SU-DHL-6 (cell line): ENCODE data around the gene NMNAT2.

Experiments used
- H2AFZ ChIP-seq: fragments of 200-600 bp; sonication (generic); 2 replicates; pipeline ENCODE4 v1.6.1; 2014; ENCODE audit warnings: low read depth, mild to moderate bottlenecking, moderate library complexity, mixed read lengths, antibody characterized with exemption, low read length; ENCODE audit not compliant: severe bottlenecking
- H3F3A ChIP-seq: fragments of 200-600 bp; shearing (Covaris generic); 2 replicates; pipeline ENCODE4 v1.6.0; 2016; ENCODE audit warnings: antibody characterized with exemption, mild to moderate bottlenecking; ENCODE audit not compliant: insufficient read depth
- H3K27ac ChIP-seq: fragments of 200-600 bp; sonication (generic); 2 replicates; pipeline ENCODE4 v1.5.1; 2016; ENCODE audit warnings: low read depth, mild to moderate bottlenecking, low read length, moderate library complexity, mixed read lengths
- H3K27me3 ChIP-seq: fragments of 200-600 bp; sonication (generic), shearing (Covaris generic); 2 replicates; pipeline ENCODE4 v1.6.0; 2014; ENCODE audit warnings: mild to moderate bottlenecking, low read length
- H3K36me3 ChIP-seq: fragments of 200-600 bp; sonication (generic); 2 replicates; pipeline ENCODE4 v1.6.1; 2014; ENCODE audit warnings: mild to moderate bottlenecking, low read length, mixed read lengths
- H3K4me2 ChIP-seq: fragments of 300-600, 200-600 bp; shearing (Covaris generic), sonication (generic); 2 replicates; pipeline ENCODE4 v1.6.0; 2014; ENCODE audit warnings: low read length, low read depth, mild to moderate bottlenecking; ENCODE audit not compliant: poor library complexity, severe bottlenecking
- H3K4me3 ChIP-seq: fragments of 200-600 bp; sonication (generic); 2 replicates; pipeline ENCODE4 v1.5.1; 2014; ENCODE audit warnings: antibody characterized with exemption, low read length, mild to moderate bottlenecking, mixed read lengths; ENCODE audit not compliant: insufficient read depth, poor library complexity, severe bottlenecking
- H3K79me2 ChIP-seq: fragments of 200-600 bp; sonication (generic); 2 replicates; pipeline ENCODE4 v1.6.1; 2014; ENCODE audit warnings: mild to moderate bottlenecking, low read length, moderate library complexity; ENCODE audit not compliant: insufficient read depth
- H3K9ac ChIP-seq: fragments of 200-600 bp; sonication (generic); 2 replicates; pipeline ENCODE4 v1.7.0; 2014; ENCODE audit warnings: mild to moderate bottlenecking, low read length
- H3K9me2 ChIP-seq: fragments of 200-600 bp; sonication (generic); replicated peaks from 2 replicates; pipeline ENCODE4 v1.6.1; 2014; ENCODE audit warnings: low read length; ENCODE audit not compliant: insufficient read depth
- H3K9me3 ChIP-seq: fragments of 200-600 bp; sonication (generic); 2 replicates; pipeline ENCODE4 v1.6.1; 2014; ENCODE audit warnings: low read length, mixed read lengths; ENCODE audit not compliant: insufficient read depth
- H4K20me1 ChIP-seq: fragments of 200-600 bp; sonication (generic); 2 replicates; pipeline ENCODE4 v1.6.1; 2014; ENCODE audit warnings: low read depth, mild to moderate bottlenecking, antibody characterized with exemption, low read length, moderate library complexity, mixed read lengths
- EZH2phosphoT487 ChIP-seq: fragments of 200-600 bp; sonication (generic), shearing (Covaris generic); conservative IDR thresholded peaks from 2 replicates; pipeline ENCODE4 v1.6.1; 2018; ENCODE audit warnings: mild to moderate bottlenecking, antibody characterized with exemption, low read length, moderate library complexity, mixed read lengths
- TF ChIP-seq, protein P1 (sequence below): fragments of 200-600 bp; sonication (generic); IDR thresholded peaks from one replicate; pipeline ENCODE4 v1.5.1; 2017; ENCODE audit warnings: antibody characterized with exemption, mild to moderate bottlenecking, low read length, moderate library complexity; ENCODE audit not compliant: insufficient read depth, poor library complexity, severe bottlenecking

NMNAT2 gene

DNA sequence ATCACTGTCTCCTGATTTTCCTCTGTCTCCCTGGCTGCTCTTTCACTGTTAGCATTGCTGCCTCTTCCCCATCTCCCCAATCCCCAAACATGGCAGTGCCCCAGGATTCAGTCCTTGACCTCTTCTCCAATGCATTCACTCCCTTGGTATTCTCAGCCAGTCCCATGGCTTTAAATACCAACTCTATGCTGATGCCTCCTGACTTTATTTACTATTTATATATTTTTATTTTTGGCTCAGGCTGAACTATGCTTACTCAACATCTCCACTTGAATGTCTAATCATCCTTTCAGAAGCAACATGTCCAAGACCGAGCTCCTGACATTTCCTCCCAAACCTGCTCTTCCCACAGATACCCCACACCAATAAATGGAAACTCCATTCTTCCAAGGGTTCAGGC, 26.3 kb downstream of the NMNAT2 start:
- Histone ChIP-seq H3K4me3 (no peak overlapping the region), H3K79me2 (no peaks in the 10 kb centered on the region), H4K20me1 (no peaks in the 10 kb centered on the region), H3K9ac (no peak overlapping the region), H3K27me3 (no peaks in the 10 kb centered on the region), H3F3A (no peaks in the 10 kb centered on the region), H3K4me2 (no peak overlapping the region), H3K9me3 (no peaks in the 10 kb centered on the region), H2AFZ (no peak overlapping the region), H3K9me2 (no peaks in the 10 kb centered on the region), H3K27ac (no peak overlapping the region), H3K36me3 (no peaks in the 10 kb centered on the region)
- TF ChIP-seq, protein P1, sequence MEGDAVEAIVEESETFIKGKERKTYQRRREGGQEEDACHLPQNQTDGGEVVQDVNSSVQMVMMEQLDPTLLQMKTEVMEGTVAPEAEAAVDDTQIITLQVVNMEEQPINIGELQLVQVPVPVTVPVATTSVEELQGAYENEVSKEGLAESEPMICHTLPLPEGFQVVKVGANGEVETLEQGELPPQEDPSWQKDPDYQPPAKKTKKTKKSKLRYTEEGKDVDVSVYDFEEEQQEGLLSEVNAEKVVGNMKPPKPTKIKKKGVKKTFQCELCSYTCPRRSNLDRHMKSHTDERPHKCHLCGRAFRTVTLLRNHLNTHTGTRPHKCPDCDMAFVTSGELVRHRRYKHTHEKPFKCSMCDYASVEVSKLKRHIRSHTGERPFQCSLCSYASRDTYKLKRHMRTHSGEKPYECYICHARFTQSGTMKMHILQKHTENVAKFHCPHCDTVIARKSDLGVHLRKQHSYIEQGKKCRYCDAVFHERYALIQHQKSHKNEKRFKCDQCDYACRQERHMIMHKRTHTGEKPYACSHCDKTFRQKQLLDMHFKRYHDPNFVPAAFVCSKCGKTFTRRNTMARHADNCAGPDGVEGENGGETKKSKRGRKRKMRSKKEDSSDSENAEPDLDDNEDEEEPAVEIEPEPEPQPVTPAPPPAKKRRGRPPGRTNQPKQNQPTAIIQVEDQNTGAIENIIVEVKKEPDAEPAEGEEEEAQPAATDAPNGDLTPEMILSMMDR, result no peak
- no peak for TF ChIP-seq EZH2phosphoT487

GRCh38 chr1:183390561-183390960, 27.6 kb downstream of the NMNAT2 start:
- H3F3A ChIP-seq, result no peaks in the 10 kb centered on the region
- H2AFZ ChIP-seq, result no peak overlapping the region
- H3K27ac ChIP-seq, result no peak overlapping the region
- no peak overlapping the region for H3K4me3 ChIP-seq
- H3K79me2 ChIP-seq, result no peaks in the 10 kb centered on the region
- no peak for TF ChIP-seq EZH2phosphoT487
- TF ChIP-seq, protein P1, result no peak
- H3K27me3 ChIP-seq, result no peaks in the 10 kb centered on the region
- no peak overlapping the region for H3K4me2 ChIP-seq
- no peaks in the 10 kb centered on the region for H3K9me2 ChIP-seq
- H3K9me3 ChIP-seq, result no peaks in the 10 kb centered on the region
- no peaks in the 10 kb centered on the region for H4K20me1 ChIP-seq
- no peak overlapping the region for H3K9ac ChIP-seq
- no peaks in the 10 kb centered on the region for H3K36me3 ChIP-seq

DNA sequence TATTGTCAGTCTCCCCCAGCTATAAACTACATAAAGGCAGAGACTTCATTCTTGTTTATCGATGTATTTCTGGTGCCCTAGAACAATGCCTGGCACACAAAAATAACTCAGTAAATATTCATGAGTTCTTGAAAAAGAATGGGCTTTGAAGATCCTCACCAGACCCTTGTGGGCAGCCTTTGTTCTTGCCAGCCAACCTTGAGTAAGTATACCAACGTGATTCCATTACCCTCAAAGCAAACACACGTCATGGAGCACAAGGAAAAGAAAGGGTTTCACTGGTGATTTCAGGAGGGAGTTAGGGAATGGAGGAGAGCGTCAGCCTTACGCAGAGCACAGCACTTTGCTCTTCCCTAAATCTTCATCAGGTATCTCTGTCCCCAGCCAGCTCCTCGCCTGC, 29.4 kb downstream of the NMNAT2 start:
- Histone ChIP-seq H4K20me1 (no peaks in the 10 kb centered on the region), H3K36me3 (no peaks in the 10 kb centered on the region), H3K4me2 (no peak overlapping the region), H3F3A (no peaks in the 10 kb centered on the region), H3K27me3 (no peaks in the 10 kb centered on the region), H2AFZ (no peak overlapping the region), H3K4me3 (no peak overlapping the region), H3K27ac (no peak overlapping the region), H3K9me2 (no peaks in the 10 kb centered on the region), H3K79me2 (no peaks in the 10 kb centered on the region), H3K9me3 (no peaks in the 10 kb centered on the region), H3K9ac (no peak overlapping the region)
- TF ChIP-seq EZH2phosphoT487, result no peak
- TF ChIP-seq, protein P1, result no peak
